GM12874 (cell line): Measurements from ENCODE around the gene SCGB3A2.

ENCODE experiments used
- TF ChIP-seq, protein P1 (sequence below): IDR thresholded peaks from 2 replicates; pipeline ENCODE4 v1.5.1; 2011; ENCODE audit warnings: low read depth, mild to moderate bottlenecking, control low read depth, low read length, moderate library complexity; ENCODE audit not compliant: insufficient read depth

The SCGB3A2 gene, protein sequence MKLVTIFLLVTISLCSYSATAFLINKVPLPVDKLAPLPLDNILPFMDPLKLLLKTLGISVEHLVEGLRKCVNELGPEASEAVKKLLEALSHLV

DNA sequence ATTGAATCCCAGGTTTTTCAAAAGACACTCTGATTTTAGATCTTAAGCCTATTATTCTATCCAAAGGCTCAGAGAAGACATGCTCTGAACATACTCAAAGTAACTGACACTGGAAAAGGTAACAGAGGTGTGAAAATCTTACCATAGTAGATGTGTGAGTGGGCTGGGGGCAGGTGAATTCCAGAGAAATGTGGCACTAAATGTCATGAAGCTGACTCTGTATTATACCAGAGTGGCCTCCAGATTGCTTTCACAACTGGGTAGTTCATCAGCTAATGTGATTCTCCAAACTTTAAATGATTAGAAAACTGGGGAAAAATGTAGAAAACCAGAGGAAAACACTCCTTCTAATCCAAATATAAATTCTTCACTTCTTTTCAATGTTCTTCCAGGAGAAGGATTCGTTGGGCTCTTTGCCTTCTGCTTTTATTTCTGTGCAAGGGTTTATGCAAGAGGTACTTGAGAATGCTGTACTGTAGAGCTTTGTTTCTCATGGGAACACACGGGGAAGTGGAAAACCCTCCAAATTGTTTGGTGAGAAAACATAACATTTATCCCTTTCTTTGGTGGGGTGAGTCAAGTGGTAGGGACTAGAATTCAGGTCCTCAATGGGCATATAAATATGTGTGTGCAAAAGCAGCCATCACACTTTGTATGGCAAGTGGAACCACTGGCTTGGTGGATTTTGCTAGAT lies at the start of gene SCGB3A2:
TSS of gene SCGB3A2 (plus strand) at position 646 of the 694 bp plus-strand sequence. CDS start 93 bp downstream, outside the sequence.
- TF ChIP-seq, protein P1, sequence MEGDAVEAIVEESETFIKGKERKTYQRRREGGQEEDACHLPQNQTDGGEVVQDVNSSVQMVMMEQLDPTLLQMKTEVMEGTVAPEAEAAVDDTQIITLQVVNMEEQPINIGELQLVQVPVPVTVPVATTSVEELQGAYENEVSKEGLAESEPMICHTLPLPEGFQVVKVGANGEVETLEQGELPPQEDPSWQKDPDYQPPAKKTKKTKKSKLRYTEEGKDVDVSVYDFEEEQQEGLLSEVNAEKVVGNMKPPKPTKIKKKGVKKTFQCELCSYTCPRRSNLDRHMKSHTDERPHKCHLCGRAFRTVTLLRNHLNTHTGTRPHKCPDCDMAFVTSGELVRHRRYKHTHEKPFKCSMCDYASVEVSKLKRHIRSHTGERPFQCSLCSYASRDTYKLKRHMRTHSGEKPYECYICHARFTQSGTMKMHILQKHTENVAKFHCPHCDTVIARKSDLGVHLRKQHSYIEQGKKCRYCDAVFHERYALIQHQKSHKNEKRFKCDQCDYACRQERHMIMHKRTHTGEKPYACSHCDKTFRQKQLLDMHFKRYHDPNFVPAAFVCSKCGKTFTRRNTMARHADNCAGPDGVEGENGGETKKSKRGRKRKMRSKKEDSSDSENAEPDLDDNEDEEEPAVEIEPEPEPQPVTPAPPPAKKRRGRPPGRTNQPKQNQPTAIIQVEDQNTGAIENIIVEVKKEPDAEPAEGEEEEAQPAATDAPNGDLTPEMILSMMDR = no peak

GRCh38 chr5:147830035-147830434 lies 48.5 kb upstream of the SCGB3A2 start:
- TF ChIP-seq, protein P1 = no peak

GRCh38 chr5:147831465-147831864 lies 47.0 kb upstream of the SCGB3A2 start, which contains the start of gene SPINK1:
Gene SPINK1, minus strand, starts transcription at chr5:147831671. Its CDS starts 94 bp downstream, at chr5:147831577.
- TF ChIP-seq, protein P1 = no peak

- TF ChIP-seq, protein P1 = no peak
Observed at GRCh38 chr5:147832541-147832940, 46.0 kb upstream of the SCGB3A2 start.

DNA sequence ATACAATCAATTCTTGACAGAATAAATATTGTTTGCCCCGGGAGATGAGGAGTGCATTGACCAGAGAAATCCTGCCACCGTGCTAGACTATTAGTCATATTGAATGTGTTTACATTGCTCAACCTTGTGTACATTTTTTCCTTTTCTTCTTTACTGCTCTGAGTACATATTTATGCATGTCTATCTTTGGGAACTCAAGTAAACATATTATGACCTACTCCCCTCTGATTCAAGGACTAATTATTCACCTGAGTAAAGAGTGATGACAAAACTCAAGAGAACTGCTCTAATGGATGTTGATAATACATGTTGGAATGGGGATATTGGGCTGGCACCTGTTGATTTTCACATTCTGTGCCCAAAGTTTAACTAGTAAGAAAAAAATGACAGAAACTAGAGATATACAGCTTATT lies 43.1 kb upstream of the SCGB3A2 start:
- TF ChIP-seq, protein P1 = no peak

GRCh38 chr5:147836439-147836838 lies 42.1 kb upstream of the SCGB3A2 start:
- TF ChIP-seq, protein P1 = no peak

- TF ChIP-seq, protein P1 = no peak
Observed at GRCh38 chr5:147842869-147843268, 35.6 kb upstream of the SCGB3A2 start.
